GM11168 (cell line): ENCODE data around the gene FBLN5.
"Not testable (repeated sequence)": the region's sequence is repeated elsewhere in the genome, so short reads cannot be mapped to it uniquely, and the experiment has no call there.

Experiments
- in situ Hi-C: fragments of 300-500 bp; cut with MboI; formaldehyde crosslinking; loops from one replicate; pipeline ENCODE4 v1.12.0; 2022; ENCODE audit warnings: low sequenced_read_pairs; ENCODE audit not compliant: unreplicated experiment

Gene FBLN5

GRCh38 chr14:91911474-91912032 lies 35.9 kb downstream of the FBLN5 start:
- in situ Hi-C loops = no loop called here

DNA sequence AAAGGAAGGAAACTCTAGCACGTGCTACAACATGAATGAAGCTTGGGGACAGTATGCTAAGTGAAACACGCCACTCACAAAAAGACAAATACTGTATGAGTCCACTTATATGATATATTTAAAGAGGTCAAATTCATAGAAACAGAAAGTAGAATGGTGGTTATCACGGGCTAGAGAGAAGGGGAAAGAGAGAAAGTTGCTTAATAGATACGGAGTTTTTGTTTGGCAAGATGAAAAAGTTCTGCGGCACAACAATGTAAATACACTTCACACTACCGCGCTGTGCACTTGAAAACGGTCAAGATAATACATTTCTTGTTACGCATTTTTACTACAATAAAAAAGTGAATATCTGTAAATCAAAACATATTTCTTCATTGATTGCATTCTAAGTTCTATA lies 37.3 kb downstream of the FBLN5 start:
- in situ Hi-C loops = no loop called here

DNA sequence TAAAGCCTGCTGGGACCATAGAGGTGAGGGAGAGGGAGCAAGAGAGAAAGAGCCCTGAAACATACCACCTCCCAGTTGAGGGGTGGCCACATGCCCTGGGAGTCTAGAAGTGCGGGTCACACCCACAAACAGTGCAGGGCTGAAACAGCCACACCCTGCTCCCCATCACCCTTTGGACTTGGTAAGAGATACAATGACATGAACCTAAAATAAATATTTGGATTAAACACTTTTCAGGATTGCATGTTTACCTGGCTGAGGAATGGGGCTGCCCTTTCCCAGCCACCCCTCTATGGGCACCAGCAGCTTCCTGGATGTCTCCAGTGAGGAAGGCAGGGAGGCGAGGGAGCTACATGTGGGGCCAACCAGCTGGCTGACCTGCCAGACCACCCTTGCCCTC lies 41.1 kb downstream of the FBLN5 start:
- in situ Hi-C loops = no loop called here

DNA sequence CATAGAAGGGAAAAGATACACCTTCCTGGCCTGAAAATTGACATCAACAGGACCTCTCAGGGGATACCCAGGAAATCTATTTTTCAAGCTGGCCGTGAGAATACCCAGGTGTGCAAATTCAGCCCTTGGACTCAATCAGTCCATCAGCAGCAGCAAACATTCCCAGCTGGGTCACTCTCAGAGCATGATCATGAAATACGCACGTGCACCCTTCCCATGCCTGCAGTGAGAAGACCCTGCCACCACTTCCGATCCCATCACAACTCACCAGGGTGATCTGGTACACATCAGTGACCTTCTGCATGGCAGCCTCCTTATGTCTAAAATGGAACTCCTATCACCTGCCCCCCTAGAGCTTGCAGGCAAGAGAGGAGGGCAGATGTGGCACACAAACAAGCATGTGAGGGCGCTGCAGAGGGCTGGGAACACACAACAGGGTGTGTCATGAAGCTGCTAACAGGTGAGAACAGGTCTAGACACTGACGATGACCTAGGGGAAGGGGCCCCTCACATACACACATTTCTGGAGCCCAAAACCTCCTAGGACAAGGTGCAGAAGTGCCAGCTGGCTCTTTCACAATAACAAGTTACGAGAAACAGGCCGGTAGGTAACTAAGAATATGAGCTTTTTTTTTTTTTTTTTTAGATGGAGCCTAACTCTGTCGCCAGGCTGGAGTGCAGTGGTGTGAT lies 42.4 kb downstream of the FBLN5 start:
- in situ Hi-C loops = no loop called here

DNA sequence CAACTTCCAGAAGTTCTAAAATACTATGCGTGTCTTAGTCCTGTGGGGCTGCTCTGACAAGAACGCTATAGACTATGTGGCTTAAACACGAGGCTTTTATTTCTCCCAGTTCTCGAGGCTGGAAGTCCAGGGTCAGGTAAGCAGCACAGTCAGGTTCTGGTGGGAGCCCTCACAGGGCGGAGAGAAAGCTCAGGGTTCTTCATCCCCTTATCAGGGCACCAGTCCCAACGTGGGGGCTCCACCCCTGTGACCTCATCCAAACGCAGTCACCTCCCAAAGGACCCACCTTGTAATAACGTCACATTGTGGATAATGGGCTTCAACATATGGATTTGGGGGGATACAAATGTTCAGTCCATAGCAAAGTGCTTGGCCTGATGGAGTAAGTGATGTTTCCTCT lies 43.0 kb downstream of the FBLN5 start:
- in situ Hi-C loops = no loop called here

- in situ Hi-C loops = no loop called here
Measured at GRCh38 chr14:91903070-91903469, 44.4 kb downstream of the FBLN5 start.

DNA sequence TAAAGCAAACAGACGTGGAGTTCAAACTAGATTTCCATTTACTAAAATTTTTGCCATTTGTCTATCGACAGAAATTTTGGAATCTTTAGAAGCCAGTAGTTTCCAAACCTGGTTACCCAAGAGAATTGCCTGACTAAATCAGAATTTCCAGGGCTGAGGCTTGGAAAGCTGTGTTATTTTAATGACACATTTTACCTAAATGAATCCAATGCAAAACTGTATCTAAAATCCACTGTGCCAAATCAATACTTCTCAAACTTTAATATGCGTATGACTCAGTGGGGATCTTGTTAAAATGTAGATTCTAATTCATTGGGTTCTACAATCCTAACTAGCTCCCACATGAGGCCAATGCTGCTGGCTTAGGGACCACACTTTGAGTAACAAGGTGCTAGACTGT lies 45.2 kb downstream of the FBLN5 start:
- in situ Hi-C loops = no loop called here

GRCh38 chr14:91901449-91902226 lies 45.9 kb downstream of the FBLN5 start:
- in situ Hi-C loops = no loop called here

GRCh38 chr14:91899806-91900205 lies 47.7 kb downstream of the FBLN5 start:
- in situ Hi-C loops = no loop called here

- in situ Hi-C loops = no loop called here
Measured at GRCh38 chr14:91899213-91899612, 48.3 kb downstream of the FBLN5 start.

- in situ Hi-C loops = no loop called here
Measured at GRCh38 chr14:91898372-91898771, 49.1 kb downstream of the FBLN5 start.

DNA sequence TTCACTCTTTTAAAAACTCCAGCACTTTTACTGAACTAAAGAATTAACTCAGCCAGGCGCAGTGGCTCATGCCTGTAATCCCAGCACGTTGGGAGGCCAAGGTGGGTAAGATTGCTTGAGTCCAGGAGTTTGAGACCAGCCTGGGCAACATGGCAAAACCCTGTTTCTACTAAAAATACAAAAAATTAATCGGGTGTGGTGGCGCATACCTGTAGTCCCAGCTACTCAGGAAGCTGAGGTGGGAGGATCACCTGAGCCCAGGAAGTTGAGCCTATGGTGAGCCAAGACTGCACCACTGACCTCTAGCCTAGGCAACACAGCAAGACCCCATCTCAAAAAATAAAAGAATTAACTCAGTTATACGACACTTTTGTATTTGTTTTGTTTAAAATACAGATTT lies 49.8 kb downstream of the FBLN5 start:
- in situ Hi-C loops = not testable (repeated sequence)

DNA sequence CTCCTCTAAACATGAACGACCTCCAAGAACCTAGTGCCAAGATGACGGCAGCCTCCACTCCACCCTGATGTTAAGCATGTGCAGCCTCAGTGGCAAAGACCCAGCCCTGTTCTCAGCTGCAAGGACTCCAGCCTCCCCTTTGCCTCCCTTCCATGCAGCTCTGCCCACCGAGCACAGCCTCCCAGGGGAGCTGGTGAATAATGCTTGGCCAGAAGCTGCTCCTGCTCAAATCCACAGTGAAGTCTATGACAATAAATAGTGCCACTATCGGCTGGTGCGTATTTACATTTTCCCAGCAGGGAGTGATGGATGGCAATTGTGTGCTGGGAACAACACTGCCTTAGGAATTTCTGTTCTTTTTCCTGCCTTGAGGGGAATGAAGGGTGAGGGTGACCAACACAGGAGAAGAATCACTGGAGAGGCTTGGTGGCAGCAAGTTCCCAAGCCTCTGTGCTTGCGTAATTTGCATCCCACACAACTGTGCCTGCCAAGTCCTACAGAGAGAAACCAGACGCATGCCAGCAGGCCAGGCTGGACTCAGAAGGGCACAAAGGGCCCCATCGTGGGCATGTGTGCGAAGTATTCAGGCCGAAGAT lies 50.3 kb downstream of the FBLN5 start:
- in situ Hi-C loops = no loop called here

DNA sequence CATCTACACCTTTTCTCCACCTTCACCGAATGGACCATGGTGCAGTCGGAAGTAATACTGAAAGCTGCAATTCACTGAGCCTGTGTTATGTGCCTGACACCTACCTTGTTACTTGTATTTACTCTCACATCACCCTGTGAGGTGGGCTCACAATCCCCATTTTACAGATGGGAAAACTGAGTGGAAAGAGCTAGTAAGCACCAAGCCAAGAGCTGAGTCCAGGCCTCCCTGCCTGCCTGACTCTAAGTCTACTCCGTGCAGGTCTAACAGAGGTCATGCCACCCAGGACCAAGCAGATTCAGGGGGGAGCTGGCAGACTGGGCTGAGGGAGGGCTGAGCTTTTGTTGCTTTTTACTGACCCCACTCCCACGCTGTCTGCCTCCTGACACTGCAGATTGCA lies 51.1 kb downstream of the FBLN5 start:
- in situ Hi-C loops = no loop called here

DNA sequence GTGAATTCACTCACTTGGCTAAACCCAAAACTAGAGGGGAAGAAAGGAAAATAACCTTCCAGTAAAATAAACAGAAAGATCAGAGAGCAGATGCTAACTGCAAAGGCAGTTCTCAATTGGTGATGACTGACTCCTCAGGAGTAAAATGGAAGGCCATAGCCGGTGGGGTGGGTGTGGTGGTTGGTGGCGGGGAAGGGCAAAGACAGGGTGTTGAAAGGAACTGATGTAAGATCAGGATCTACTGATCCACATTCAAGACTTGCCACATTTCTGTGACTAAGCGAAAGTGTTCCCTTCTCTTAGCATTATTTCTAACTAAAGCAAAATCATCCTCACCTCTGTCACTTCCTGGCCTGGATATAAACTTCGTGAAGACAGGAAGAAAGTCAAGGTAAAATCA lies 53.8 kb downstream of the FBLN5 start:
- in situ Hi-C loops = no loop called here

GRCh38 chr14:91893007-91893406 lies 54.5 kb downstream of the FBLN5 start:
- in situ Hi-C loops = no loop called here

GRCh38 chr14:91891721-91892220 lies 55.7 kb downstream of the FBLN5 start:
- in situ Hi-C loops = no loop called here

DNA sequence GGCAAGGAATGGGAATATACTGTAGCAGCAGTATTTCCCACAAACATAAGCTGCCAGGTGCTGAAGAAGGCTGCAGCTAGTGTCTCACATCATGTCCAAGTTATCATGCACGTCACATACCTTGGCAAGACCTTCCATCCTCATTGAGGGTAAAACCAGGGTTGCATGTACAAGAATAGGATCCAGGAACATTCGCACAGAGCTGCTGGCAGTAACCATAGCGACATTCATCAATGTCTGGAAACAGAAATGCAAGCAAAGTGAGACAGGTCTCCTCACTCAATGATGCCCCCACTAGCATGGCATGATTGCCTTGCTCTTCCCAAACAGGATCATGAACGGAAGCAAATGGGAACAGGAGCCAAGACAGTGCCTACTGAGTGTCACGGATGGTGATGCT lies 56.4 kb downstream of the FBLN5 start:
- in situ Hi-C loops = no loop called here

DNA sequence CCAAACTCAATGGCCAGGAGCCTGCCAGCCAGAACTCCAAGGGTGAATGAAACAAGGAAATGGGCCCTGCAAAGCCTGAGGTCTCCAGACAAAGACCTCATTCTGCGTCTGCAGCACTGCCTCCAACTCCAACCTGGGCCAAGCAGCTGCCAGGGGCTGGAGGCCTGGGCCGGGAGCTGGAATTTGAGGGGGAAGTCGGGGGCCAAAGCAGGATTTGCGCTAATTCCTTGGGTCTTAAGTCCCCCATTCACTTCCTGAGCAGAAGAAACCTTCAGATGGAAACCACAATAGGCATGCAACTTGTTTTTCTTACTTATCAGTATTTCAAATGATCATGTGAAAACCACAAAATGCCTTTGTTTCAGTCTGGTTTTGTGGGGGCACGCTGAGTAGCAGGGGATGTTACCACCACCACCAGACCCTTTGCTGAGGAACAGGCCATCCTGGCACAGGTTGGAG lies 57.2 kb downstream of the FBLN5 start:
- in situ Hi-C loops = no loop called here

GRCh38 chr14:91889477-91890211 lies 57.9 kb downstream of the FBLN5 start:
- in situ Hi-C loops = no loop called here
